Measurements from ENCODE around the gene MAN1B1.

The MAN1B1 gene

DNA sequence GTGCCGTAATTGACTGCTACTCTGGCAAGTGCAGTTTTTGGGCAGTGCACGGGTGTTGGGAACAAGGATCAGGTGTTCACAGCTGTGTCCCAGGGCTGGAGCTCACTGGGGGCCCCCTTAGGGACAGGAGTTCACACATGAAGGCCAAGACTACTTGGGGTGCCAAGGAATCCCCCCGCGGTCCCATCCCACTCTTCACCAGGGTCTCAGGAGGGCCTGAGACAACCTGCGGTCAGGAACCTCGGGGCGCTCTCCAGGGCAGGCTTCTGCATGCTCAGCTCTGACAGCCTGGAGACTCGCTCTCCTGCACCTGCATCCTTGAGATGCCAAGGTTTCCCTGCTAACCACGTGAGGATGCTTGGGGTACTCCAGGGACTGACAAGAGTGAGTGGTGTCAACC, 2.3 kb upstream of the MAN1B1 start:
- H3K4me1 ChIP-seq (ENCODE audit: low read length) = peaks cover 12% of the 10 kb centered on the region
- H3K4me2 ChIP-seq (ENCODE audit: low read depth, low read length) = no peak overlapping the region
- no peak overlapping the region for H3K4me3 ChIP-seq (ENCODE audit: low read length)
- no peak overlapping the region for H2AFZ ChIP-seq (ENCODE audit: low read length)
- H3K9me2 ChIP-seq (replicated peaks; ENCODE audit: insufficient read depth, low read length) = no peaks in the 10 kb centered on the region
- H3K79me2 ChIP-seq (ENCODE audit: low read length) = peaks cover 8% of the 10 kb centered on the region
- H3F3A ChIP-seq (ENCODE audit: insufficient read depth, low read length) = peaks cover 6% of the 10 kb centered on the region; the same call in 1 of the 2 replicates
- DNase-seq = no peak
- H3K27me3 ChIP-seq (replicated peaks; ENCODE audit: insufficient read depth, low read length) = no peaks in the 10 kb centered on the region
- H3K36me3 ChIP-seq (replicated peaks; ENCODE audit: insufficient read depth, low read length) = peaks cover 3% of the 10 kb centered on the region; the same call in 1 of the 2 replicates
- TF ChIP-seq EZH2phosphoT487 (IDR thresholded peaks at IDR 0.05; ENCODE audit: low read length) (no peak), EZH2 (optimal IDR thresholded peaks at IDR 0.05; ENCODE audit: low read depth, low read length) (no peak)
- TF ChIP-seq, protein P1, sequence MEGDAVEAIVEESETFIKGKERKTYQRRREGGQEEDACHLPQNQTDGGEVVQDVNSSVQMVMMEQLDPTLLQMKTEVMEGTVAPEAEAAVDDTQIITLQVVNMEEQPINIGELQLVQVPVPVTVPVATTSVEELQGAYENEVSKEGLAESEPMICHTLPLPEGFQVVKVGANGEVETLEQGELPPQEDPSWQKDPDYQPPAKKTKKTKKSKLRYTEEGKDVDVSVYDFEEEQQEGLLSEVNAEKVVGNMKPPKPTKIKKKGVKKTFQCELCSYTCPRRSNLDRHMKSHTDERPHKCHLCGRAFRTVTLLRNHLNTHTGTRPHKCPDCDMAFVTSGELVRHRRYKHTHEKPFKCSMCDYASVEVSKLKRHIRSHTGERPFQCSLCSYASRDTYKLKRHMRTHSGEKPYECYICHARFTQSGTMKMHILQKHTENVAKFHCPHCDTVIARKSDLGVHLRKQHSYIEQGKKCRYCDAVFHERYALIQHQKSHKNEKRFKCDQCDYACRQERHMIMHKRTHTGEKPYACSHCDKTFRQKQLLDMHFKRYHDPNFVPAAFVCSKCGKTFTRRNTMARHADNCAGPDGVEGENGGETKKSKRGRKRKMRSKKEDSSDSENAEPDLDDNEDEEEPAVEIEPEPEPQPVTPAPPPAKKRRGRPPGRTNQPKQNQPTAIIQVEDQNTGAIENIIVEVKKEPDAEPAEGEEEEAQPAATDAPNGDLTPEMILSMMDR (IDR thresholded peaks at IDR 0.05; ENCODE audit: low read length) = no peak
- H3K27ac ChIP-seq (ENCODE audit: low read length) = no peak overlapping the region
- H3K9ac ChIP-seq (ENCODE audit: low read length) = no peak overlapping the region
- H4K20me1 ChIP-seq (ENCODE audit: insufficient read depth, low read length) = no peaks in the 10 kb centered on the region
- H3K9me3 ChIP-seq (replicated peaks; ENCODE audit: insufficient read depth, low read length) = no peaks in the 10 kb centered on the region

DNA sequence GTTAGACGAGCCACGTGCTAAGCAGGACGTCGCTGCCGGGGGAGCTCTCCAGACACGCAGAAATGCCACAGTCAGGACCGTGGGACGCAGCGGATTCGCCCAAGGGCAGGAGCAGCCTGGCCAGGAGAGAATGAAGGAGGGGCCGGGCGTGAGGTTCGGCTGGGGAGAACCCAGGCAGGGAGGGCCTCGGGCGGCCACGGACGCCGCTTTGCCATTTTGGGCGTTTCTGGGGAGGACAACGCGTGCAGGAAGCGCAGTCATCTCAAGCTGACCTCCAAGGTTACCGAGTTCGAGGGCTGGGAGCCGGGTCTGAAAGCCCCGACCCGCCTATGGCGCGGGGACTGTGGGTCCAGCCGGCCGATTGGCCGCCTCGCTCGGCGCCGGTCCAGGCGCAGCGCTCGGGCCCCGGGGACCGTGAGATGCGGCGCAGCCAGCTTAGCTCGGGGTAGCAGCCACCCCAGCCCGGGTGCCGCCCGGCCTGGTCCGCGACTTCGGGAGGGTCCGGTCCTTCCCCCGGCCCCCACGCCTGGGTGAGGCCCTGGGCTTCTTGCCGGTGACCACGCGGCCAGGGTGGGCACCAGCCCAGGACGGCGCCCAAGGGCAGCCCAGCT, 760 bp upstream of the MAN1B1 start:
- peak overlapping the region; percentile 74 for H3K4me3 ChIP-seq (ENCODE audit: low read length)
- no peaks in the 10 kb centered on the region for H4K20me1 ChIP-seq (ENCODE audit: insufficient read depth, low read length)
- TF ChIP-seq EZH2phosphoT487 (IDR thresholded peaks at IDR 0.05; ENCODE audit: low read length) = no peak
- TF ChIP-seq, protein P1 (IDR thresholded peaks at IDR 0.05; ENCODE audit: low read length) = no peak

DNA sequence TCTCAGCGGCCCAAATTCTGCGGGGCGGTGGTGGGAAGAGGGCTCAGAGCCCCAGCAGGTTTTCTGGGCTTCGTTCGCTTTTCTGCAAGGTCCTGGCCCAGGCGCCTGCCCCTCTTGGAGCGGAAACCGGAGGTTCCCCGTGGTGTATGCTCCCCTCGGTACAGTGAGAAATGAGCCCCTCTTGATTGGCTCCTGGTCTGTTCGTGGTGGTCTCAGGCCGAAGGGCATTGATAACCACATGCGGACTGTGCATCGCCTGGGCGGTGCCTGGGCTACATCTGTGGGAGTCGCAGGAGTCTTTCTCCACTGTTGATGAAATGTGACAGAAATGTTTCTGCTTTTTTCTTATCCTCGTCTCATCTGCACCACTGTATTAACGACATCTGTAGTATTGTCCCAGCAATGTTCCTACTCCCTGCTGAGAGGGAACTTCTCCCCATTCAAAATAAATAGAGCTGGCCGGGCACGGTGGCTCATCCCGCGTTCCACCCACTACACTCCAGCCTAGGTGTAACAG, 682 bp downstream of the MAN1B1 start:
- Histone ChIP-seq H3K9ac (ENCODE audit: low read length) (peak overlapping the region; percentile 82), H3F3A (ENCODE audit: insufficient read depth, low read length) (peaks cover 6% of the 10 kb centered on the region; the same call in 1 of the 2 replicates), H3K9me3 (replicated peaks; ENCODE audit: insufficient read depth, low read length) (no peaks in the 10 kb centered on the region), H3K27ac (ENCODE audit: low read length) (peak overlapping the region; percentile 73; the same call in 1 of the 2 replicates), H3K4me1 (ENCODE audit: low read length) (peaks cover 12% of the 10 kb centered on the region), H4K20me1 (ENCODE audit: insufficient read depth, low read length) (no peaks in the 10 kb centered on the region), H3K4me3 (ENCODE audit: low read length) (peak overlapping the region; percentile 85), H3K27me3 (replicated peaks; ENCODE audit: insufficient read depth, low read length) (no peaks in the 10 kb centered on the region), H3K4me2 (ENCODE audit: low read depth, low read length) (peak overlapping the region; percentile 69), H3K9me2 (replicated peaks; ENCODE audit: insufficient read depth, low read length) (no peaks in the 10 kb centered on the region), H3K79me2 (ENCODE audit: low read length) (0 out of 2 replicates have a peak, but pooled peaks cover 3% of the 10 kb centered on the region), H2AFZ (ENCODE audit: low read length) (peak overlapping the region; percentile 68), H3K36me3 (replicated peaks; ENCODE audit: insufficient read depth, low read length) (no peaks in the 10 kb centered on the region)
- TF ChIP-seq EZH2 (optimal IDR thresholded peaks at IDR 0.05; ENCODE audit: low read depth, low read length) (no peak), EZH2phosphoT487 (IDR thresholded peaks at IDR 0.05; ENCODE audit: low read length) (no peak)
- TF ChIP-seq, protein P1 (IDR thresholded peaks at IDR 0.05; ENCODE audit: low read length) = no peak
- DNase-seq = peak; percentile 21

More for the DNA sequence above, 760 bp upstream of the MAN1B1 start:
- H3K36me3 ChIP-seq (replicated peaks; ENCODE audit: insufficient read depth, low read length) = no peaks in the 10 kb centered on the region
- H3K79me2 ChIP-seq (ENCODE audit: low read length) = 0 out of 2 replicates have a peak, but pooled peaks cover 3% of the 10 kb centered on the region
- H3K9ac ChIP-seq (ENCODE audit: low read length) = peak overlapping the region; percentile 96
- DNase-seq = peak; percentile 23
- H3K9me3 ChIP-seq (replicated peaks; ENCODE audit: insufficient read depth, low read length) = no peaks in the 10 kb centered on the region
- H3K9me2 ChIP-seq (replicated peaks; ENCODE audit: insufficient read depth, low read length) = no peaks in the 10 kb centered on the region
- H3K4me2 ChIP-seq (ENCODE audit: low read depth, low read length) = peak overlapping the region; percentile 92
- H3K27me3 ChIP-seq (replicated peaks; ENCODE audit: insufficient read depth, low read length) = no peaks in the 10 kb centered on the region
- H3K27ac ChIP-seq (ENCODE audit: low read length) = peak overlapping the region; percentile 79
- peaks cover 12% of the 10 kb centered on the region for H3K4me1 ChIP-seq (ENCODE audit: low read length)
- peak overlapping the region; percentile 79 for H2AFZ ChIP-seq (ENCODE audit: low read length)
- H3F3A ChIP-seq (ENCODE audit: insufficient read depth, low read length) = peaks cover 6% of the 10 kb centered on the region; the same call in 1 of the 2 replicates

Data from MM.1S (cell line).